ENCODE results near the gene DENND2A. TPM values are rescaled to one million over a fixed set of nuclear protein-coding genes. Genes with fewer than 3 reads are reported as not detected.

DENND2A gene
- total RNA-seq, 1 experiment from 2014 or later = not detected

GRCh38 chr7:140635816-140636215 is 4.8 kb downstream of the DENND2A start:
- no peak overlapping the region for H3K4me3 Mint-ChIP-seq (ENCODE audit: low read depth, unreplicated experiment)
- no peaks in the 10 kb centered on the region for H3K9me3 Mint-ChIP-seq (ENCODE audit: low read depth, unreplicated experiment)
- no peak for TF ChIP-seq CTCF (IDR thresholded peaks at IDR 0.05; ENCODE audit: unreplicated experiment)
- intact Hi-C loops (cut with micrococcal nuclease; ENCODE audit: unreplicated experiment) = no loop called here
- no peak for DNase-seq
- H3K27me3 Mint-ChIP-seq (ENCODE audit: unreplicated experiment) = peaks cover 61% of the 10 kb centered on the region
- no TSS peak for BruUV-seq (replicated peaks)
- H3K36me3 Mint-ChIP-seq (ENCODE audit: insufficient read depth, unreplicated experiment) = peaks cover 5% of the 10 kb centered on the region
- CTCF ChIA-PET = interaction anchor here (0.6 kb wide), 2 partner anchors 12 to 344 kb away, joined by 3 read pairs; no protein-coding TSS in a partner anchor
- H3K4me1 Mint-ChIP-seq (ENCODE audit: low read depth, unreplicated experiment) = peaks cover 7% of the 10 kb centered on the region
- no peak overlapping the region for H3K27ac Mint-ChIP-seq (ENCODE audit: unreplicated experiment)

DNA sequence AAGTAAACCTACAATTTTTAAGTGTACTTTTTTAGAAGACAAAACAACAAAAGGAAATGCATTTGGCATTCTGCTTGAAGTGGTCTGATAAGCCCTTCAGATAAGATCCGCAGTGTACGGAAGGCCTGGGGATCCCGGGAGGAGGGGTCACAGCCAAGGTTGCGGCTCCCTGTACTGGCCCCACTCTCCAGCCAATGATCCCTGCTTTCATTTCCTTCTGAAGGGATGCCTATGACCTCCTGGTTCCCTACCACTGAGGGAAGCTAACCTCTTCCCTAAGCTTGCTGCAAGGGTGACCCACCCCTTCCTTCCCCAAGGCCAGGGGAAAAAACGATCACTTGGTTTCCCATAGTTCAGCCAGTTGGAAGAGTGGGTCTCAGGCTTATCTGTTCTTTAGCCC is 5.3 kb downstream of the DENND2A start:
- intact Hi-C loops (cut with micrococcal nuclease; ENCODE audit: unreplicated experiment) = no loop called here
- no TSS peak for BruUV-seq (replicated peaks)

DNA sequence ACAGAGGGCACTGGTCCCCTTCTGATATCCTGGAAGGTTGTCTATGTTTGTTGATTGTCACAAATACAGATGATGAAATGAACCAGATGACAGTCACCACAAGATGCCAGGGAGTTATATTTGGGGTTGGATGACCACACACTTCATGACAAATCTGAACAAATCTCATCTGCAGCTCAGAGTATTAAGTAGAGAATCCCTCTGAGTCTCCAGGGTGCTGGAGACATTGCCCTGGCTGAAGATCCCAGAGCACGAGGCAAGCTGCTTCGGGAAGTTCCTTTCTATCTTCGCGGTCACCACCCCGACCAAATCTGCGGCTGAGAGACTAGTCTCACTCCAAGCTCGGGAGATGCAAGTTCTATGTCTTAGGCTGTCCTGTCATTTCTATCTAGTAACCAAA is 9.0 kb downstream of the DENND2A start:
- Mint-ChIP-seq H3K4me1 (ENCODE audit: low read depth, unreplicated experiment) (no peaks in the 10 kb centered on the region), H3K27ac (ENCODE audit: unreplicated experiment) (no peak overlapping the region), H3K9me3 (ENCODE audit: low read depth, unreplicated experiment) (no peaks in the 10 kb centered on the region), H3K36me3 (ENCODE audit: insufficient read depth, unreplicated experiment) (no peaks in the 10 kb centered on the region), H3K27me3 (ENCODE audit: unreplicated experiment) (peaks cover 48% of the 10 kb centered on the region), H3K4me3 (ENCODE audit: low read depth, unreplicated experiment) (no peak overlapping the region)
- no peak for DNase-seq
- intact Hi-C loops (cut with micrococcal nuclease; ENCODE audit: unreplicated experiment) = no loop called here
- BruUV-seq (replicated peaks) = no TSS peak
- CTCF ChIA-PET = no interaction called here
- TF ChIP-seq CTCF (IDR thresholded peaks at IDR 0.05; ENCODE audit: unreplicated experiment) = no peak

More for the DNA sequence above, 5.3 kb downstream of the DENND2A start:
- H3K27me3 Mint-ChIP-seq (ENCODE audit: unreplicated experiment) = peaks cover 62% of the 10 kb centered on the region
- TF ChIP-seq CTCF (IDR thresholded peaks at IDR 0.05; ENCODE audit: unreplicated experiment) = no peak
- no peak for DNase-seq
- H3K9me3 Mint-ChIP-seq (ENCODE audit: low read depth, unreplicated experiment) = no peaks in the 10 kb centered on the region
- peaks cover 5% of the 10 kb centered on the region for H3K36me3 Mint-ChIP-seq (ENCODE audit: insufficient read depth, unreplicated experiment)
- no peak overlapping the region for H3K27ac Mint-ChIP-seq (ENCODE audit: unreplicated experiment)
- H3K4me1 Mint-ChIP-seq (ENCODE audit: low read depth, unreplicated experiment) = peaks cover 7% of the 10 kb centered on the region
- CTCF ChIA-PET = interaction anchor here (0.6 kb wide), 2 partner anchors 12 to 343 kb away, joined by 3 read pairs; no protein-coding TSS in a partner anchor
- no peak overlapping the region for H3K4me3 Mint-ChIP-seq (ENCODE audit: low read depth, unreplicated experiment)

- DNase-seq = no peak
- Mint-ChIP-seq H3K9me3 (ENCODE audit: low read depth, unreplicated experiment) (no peaks in the 10 kb centered on the region), H3K27me3 (ENCODE audit: unreplicated experiment) (peaks cover 44% of the 10 kb centered on the region), H3K36me3 (ENCODE audit: insufficient read depth, unreplicated experiment) (no peaks in the 10 kb centered on the region), H3K27ac (ENCODE audit: unreplicated experiment) (no peak overlapping the region), H3K4me1 (ENCODE audit: low read depth, unreplicated experiment) (peaks cover 5% of the 10 kb centered on the region), H3K4me3 (ENCODE audit: low read depth, unreplicated experiment) (no peak overlapping the region)
- no peak for TF ChIP-seq CTCF (IDR thresholded peaks at IDR 0.05; ENCODE audit: unreplicated experiment)
- intact Hi-C loops (cut with micrococcal nuclease; ENCODE audit: unreplicated experiment) = no loop called here
- CTCF ChIA-PET = no interaction called here
- no TSS peak for BruUV-seq (replicated peaks)
These were observed 9.6 kb downstream of the DENND2A start for GRCh38 chr7:140631021-140631420.
